CD14-positive monocyte (primary cell): ENCODE results near the gene LRRN3. TPM values are rescaled to one million over a fixed set of nuclear protein-coding genes. Genes with fewer than 3 reads are reported as not detected.

Experiments used
- DNase-seq, 3 donors: peaks; one replicate each; pipeline ENCODE4 v3.0.0-alpha.2; 2011 to 2022
- H2AFZ ChIP-seq: 2 replicates; pipeline ENCODE4 v1.6.0; 2012; ENCODE audit warnings: mild to moderate bottlenecking, low read depth, low read length, inconsistent platforms; ENCODE audit not compliant: insufficient read depth, poor library complexity, severe bottlenecking
- H3K27ac ChIP-seq, 2 donors: 1 replicate in 1 of 2; 2 replicates in 1 of 2; pipeline ENCODE4 v1.5.1; 2012 to 2013; ENCODE audit warnings: low read length in 2 of 2, control low read depth in 1 of 2, inconsistent platforms in 1 of 2, low read depth in 1 of 2, mild to moderate bottlenecking in 1 of 2
- H3K27me3 ChIP-seq, 2 donors: one replicate each; pipeline versions ENCODE4 v1.6.0 to v1.6.1; 2011 to 2013; ENCODE audit warnings: low read length in 2 of 2; ENCODE audit not compliant: control insufficient read depth in 2 of 2, insufficient read depth in 2 of 2
- H3K36me3 ChIP-seq, 2 donors: replicated peaks in 1 of 2; 1 replicate in 1 of 2; 2 replicates in 1 of 2; pipeline versions ENCODE4 v1.5.1 to v1.6.1; 2012 to 2013; ENCODE audit warnings: low read length in 2 of 2, control low read depth in 1 of 2, inconsistent platforms in 1 of 2, mild to moderate bottlenecking in 1 of 2; ENCODE audit not compliant: insufficient read depth in 2 of 2, control insufficient read depth in 1 of 2
- H3K4me1 ChIP-seq, 2 donors: 1 replicate in 1 of 2; 2 replicates in 1 of 2; pipeline versions ENCODE4 v1.5.1 to v1.6.1; 2012 to 2013; ENCODE audit warnings: low read length in 2 of 2, control low read depth in 1 of 2, inconsistent platforms in 1 of 2, mild to moderate bottlenecking in 1 of 2, moderate library complexity in 1 of 2; ENCODE audit not compliant: insufficient read depth in 2 of 2, control insufficient read depth in 1 of 2
- H3K4me2 ChIP-seq: replicated peaks from 2 replicates; pipeline ENCODE3; 2012; ENCODE audit warnings: low read length, moderate library complexity, mild to moderate bottlenecking; ENCODE audit not compliant: poor library complexity, severe bottlenecking; ENCODE audit errors: extremely low read depth
- H3K4me3 ChIP-seq, 3 experiments: fragments of 200-600 bp in 1 of 3; sonication (generic) in 1 of 3; replicated peaks in 1 of 3; 1 replicate in 2 of 3; 2 replicates in 1 of 3; pipeline ENCODE4 v1.5.1; 2011 to 2013; ENCODE audit warnings: low read length in 3 of 3, mild to moderate bottlenecking in 3 of 3, control low read depth in 2 of 3, low read depth in 2 of 3, inconsistent platforms in 1 of 3, moderate library complexity in 1 of 3
- H3K79me2 ChIP-seq: 2 replicates; pipeline ENCODE4 v1.6.0; 2012; ENCODE audit warnings: mild to moderate bottlenecking, control low read depth, inconsistent platforms, low read length, moderate library complexity; ENCODE audit not compliant: insufficient read depth
- H3K9ac ChIP-seq: 2 replicates; pipeline ENCODE4 v1.6.0; 2017; ENCODE audit warnings: low read length, mild to moderate bottlenecking; ENCODE audit not compliant: insufficient read depth, poor library complexity, severe bottlenecking
- H3K9me3 ChIP-seq, 2 donors: replicated peaks in 1 of 2; 1 replicate in 1 of 2; 2 replicates in 1 of 2; pipeline versions ENCODE4 v1.5.1 to v1.6.1; 2012 to 2013; ENCODE audit warnings: low read length in 2 of 2, control low read depth in 1 of 2; ENCODE audit not compliant: control insufficient read depth in 1 of 2, insufficient read depth in 1 of 2
- H4K20me1 ChIP-seq: 2 replicates; pipeline ENCODE4 v1.6.0; 2012; ENCODE audit warnings: mild to moderate bottlenecking, low read length, control low read depth, moderate library complexity; ENCODE audit not compliant: insufficient read depth
- H3K27ac Mint-ChIP-seq, 7 donors: one replicate each; pipeline ENCODE4 v1.8.0; 2020; ENCODE audit warnings: mild to moderate bottlenecking in 7 of 7, mixed read lengths in 7 of 7, moderate library complexity in 6 of 7, inconsistent platforms in 2 of 7
- H3K27me3 Mint-ChIP-seq, 3 donors: one replicate each; pipeline ENCODE4 v1.8.0; 2021 to 2022; ENCODE audit warnings: low read depth in 3 of 3, mild to moderate bottlenecking in 3 of 3, mixed read lengths in 3 of 3, moderate library complexity in 3 of 3, inconsistent platforms in 1 of 3
- H3K36me3 Mint-ChIP-seq, 2 donors: one replicate each; pipeline ENCODE4 v1.8.0; 2020; ENCODE audit warnings: mixed read lengths in 2 of 2, inconsistent platforms in 1 of 2, mild to moderate bottlenecking in 1 of 2
- H3K4me1 Mint-ChIP-seq: one replicate; pipeline ENCODE4 v1.8.0; 2020; ENCODE audit warnings: mild to moderate bottlenecking, mixed read lengths
- H3K4me3 Mint-ChIP-seq, 2 donors: one replicate each; pipeline ENCODE4 v1.8.0; 2020; ENCODE audit warnings: mild to moderate bottlenecking in 2 of 2, mixed read lengths in 2 of 2, moderate library complexity in 1 of 2
- H3K9me3 Mint-ChIP-seq, 7 donors: one replicate each; pipeline ENCODE4 v1.8.0; 2020 to 2022; ENCODE audit warnings: mixed read lengths in 7 of 7, mild to moderate bottlenecking in 6 of 7, moderate library complexity in 6 of 7, inconsistent platforms in 2 of 7
- WGBS: methylation state at CpG from one replicate; pipeline ENCODE4 v1.1.5; 2013; ENCODE audit warnings: missing lambda C conversion rate; ENCODE audit not compliant: insufficient coverage; 5-methylcytosine and 5-hydroxymethylcytosine counted together
- intact Hi-C, 2 donors: fragments of 100-400 bp; cut with micrococcal nuclease; formaldehyde crosslinking; loops; one replicate each; pipeline versions ENCODE4 v1.15.0 to v1.15.1; 2023
- polyA plus RNA-seq, 3 donors: library from polyadenylated mRNA; depleted of rRNA in 1 of 3; unstranded in 2 of 3; stranded (reverse) in 1 of 3; fragments of 300-500 nt in 2 of 3; fragments of >200 nt in 1 of 3; fragmentation: Illumina TruSeq in 2 of 3; gene quantifications; 1 replicate in 2 of 3; 2 replicates in 1 of 3; pipeline ENCODE4 v1.2.3, GENCODE V29; 2012 to 2021
- TF ChIP-seq, protein P1 (sequence below): fragments of 200-600 bp; IDR thresholded peaks from one replicate; pipeline ENCODE4 v1.8.0; 2022; ENCODE audit warnings: antibody characterized with exemption, mild to moderate bottlenecking

Gene LRRN3
- polyA plus RNA-seq, 3 donors: 0.12 to 0.22 TPM; not detected in 1

DNA sequence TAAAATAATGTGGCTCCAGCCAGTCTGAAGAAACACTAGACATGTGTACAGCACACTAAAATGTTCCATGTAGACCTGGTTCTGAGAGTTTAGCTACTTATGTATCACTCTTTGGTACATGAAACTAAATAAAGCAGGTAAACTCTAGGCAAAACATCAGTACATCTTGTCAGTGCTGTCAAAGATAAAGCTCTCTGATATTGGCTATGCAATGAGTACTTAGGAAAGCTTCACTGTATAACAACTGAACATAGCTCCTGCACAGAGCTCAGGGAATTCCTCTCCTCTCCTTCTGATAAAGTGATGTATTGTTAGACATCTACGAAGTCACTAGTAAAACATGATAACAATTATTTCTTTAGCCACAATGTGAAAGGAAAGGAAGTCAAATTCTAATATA, 3.5 kb downstream of the LRRN3 start:
- Mint-ChIP-seq H3K4me3 (no peak overlapping the region), H3K4me1 (no peaks in the 10 kb centered on the region), H3K9me3 (no peaks in the 10 kb centered on the region), H3K27ac (no peak overlapping the region), H3K36me3 (no peaks in the 10 kb centered on the region), H3K27me3 (no peaks in the 10 kb centered on the region)
- TF ChIP-seq, protein P1, sequence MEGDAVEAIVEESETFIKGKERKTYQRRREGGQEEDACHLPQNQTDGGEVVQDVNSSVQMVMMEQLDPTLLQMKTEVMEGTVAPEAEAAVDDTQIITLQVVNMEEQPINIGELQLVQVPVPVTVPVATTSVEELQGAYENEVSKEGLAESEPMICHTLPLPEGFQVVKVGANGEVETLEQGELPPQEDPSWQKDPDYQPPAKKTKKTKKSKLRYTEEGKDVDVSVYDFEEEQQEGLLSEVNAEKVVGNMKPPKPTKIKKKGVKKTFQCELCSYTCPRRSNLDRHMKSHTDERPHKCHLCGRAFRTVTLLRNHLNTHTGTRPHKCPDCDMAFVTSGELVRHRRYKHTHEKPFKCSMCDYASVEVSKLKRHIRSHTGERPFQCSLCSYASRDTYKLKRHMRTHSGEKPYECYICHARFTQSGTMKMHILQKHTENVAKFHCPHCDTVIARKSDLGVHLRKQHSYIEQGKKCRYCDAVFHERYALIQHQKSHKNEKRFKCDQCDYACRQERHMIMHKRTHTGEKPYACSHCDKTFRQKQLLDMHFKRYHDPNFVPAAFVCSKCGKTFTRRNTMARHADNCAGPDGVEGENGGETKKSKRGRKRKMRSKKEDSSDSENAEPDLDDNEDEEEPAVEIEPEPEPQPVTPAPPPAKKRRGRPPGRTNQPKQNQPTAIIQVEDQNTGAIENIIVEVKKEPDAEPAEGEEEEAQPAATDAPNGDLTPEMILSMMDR: no peak
- H3K4me1 ChIP-seq: no peaks in the 10 kb centered on the region
- no peaks in the 10 kb centered on the region for H3K79me2 ChIP-seq
- H3K9ac ChIP-seq: no peak overlapping the region
- no peak overlapping the region for H3K4me3 ChIP-seq
- no peak overlapping the region for H3K27ac ChIP-seq
- no peaks in the 10 kb centered on the region for H3K36me3 ChIP-seq
- no peaks in the 10 kb centered on the region for H3K27me3 ChIP-seq
- H3K4me2 ChIP-seq: no peak overlapping the region
- no peaks in the 10 kb centered on the region for H3K9me3 ChIP-seq
- no peak overlapping the region for H2AFZ ChIP-seq
- intact Hi-C loops: no loop called here
- no peak for DNase-seq
- no CpG with 5 or more reads among the region's 1 CpG for WGBS
- H4K20me1 ChIP-seq: no peaks in the 10 kb centered on the region

DNA sequence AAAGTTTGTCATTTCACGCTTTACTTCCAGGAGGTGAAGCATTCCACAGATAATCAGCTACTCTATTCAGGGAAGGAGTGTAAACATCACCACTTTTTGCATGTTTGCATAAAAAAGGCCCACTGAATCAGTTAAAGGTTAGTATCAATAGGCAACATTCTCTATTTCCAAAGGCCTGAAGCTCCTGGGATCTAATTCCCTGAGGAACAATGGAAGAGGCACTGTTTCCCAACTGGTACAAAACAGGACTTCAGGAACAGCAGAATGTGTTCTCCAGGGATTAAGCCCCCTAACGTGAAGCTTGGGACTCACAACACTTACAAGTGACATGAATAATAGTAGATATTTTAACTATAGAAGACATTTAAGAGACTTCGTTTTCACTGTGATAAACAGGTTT, 6.1 kb downstream of the LRRN3 start:
- DNase-seq: no peak
- intact Hi-C loops: no loop called here

More for the DNA sequence above, 6.1 kb downstream of the LRRN3 start:
- Histone ChIP-seq H3K9me3 (no peaks in the 10 kb centered on the region), H3K79me2 (no peaks in the 10 kb centered on the region), H4K20me1 (no peaks in the 10 kb centered on the region), H3K27ac (no peak overlapping the region), H3K36me3 (no peaks in the 10 kb centered on the region), H3K4me1 (no peaks in the 10 kb centered on the region), H3K27me3 (no peaks in the 10 kb centered on the region), H3K4me3 (no peak overlapping the region), H3K9ac (no peak overlapping the region), H2AFZ (no peak overlapping the region), H3K4me2 (no peak overlapping the region)
- TF ChIP-seq, protein P1: no peak
- Mint-ChIP-seq H3K4me1 (no peaks in the 10 kb centered on the region), H3K27me3 (no peaks in the 10 kb centered on the region), H3K36me3 (no peaks in the 10 kb centered on the region), H3K9me3 (no peaks in the 10 kb centered on the region), H3K4me3 (no peak overlapping the region), H3K27ac (no peak overlapping the region)
- no CpG with 5 or more reads among the region's 3 CpGs for WGBS
